ENCODE measurements around the gene MMP10.

MMP10 gene

GRCh38 chr11:102780491-102780918 lies at the start of gene MMP10:
Gene MMP10 (minus strand): TSS chr11:102780628. CDS start chr11:102780591, 37 bp downstream.
- DNase-seq: no peak

GRCh38 chr11:102829316-102830000 lies 49.0 kb upstream of the MMP10 start:
- DNase-seq: no peak

- DNase-seq: no peak
Measured at GRCh38 chr11:102824556-102824955, 44.1 kb upstream of the MMP10 start.

GRCh38 chr11:102819491-102819890 lies 39.1 kb upstream of the MMP10 start:
- DNase-seq: no peak

GRCh38 chr11:102813484-102813883 lies 33.1 kb upstream of the MMP10 start:
- no peak for DNase-seq

- no peak for DNase-seq
Measured at GRCh38 chr11:102812188-102812587, 31.8 kb upstream of the MMP10 start.

GRCh38 chr11:102810950-102811660 lies 30.7 kb upstream of the MMP10 start:
- DNase-seq: no peak

- no peak for DNase-seq
Measured at GRCh38 chr11:102809971-102810370, 29.5 kb upstream of the MMP10 start.

- no peak for DNase-seq
Measured at GRCh38 chr11:102807921-102808320, 27.5 kb upstream of the MMP10 start.

GRCh38 chr11:102806296-102806695 lies 25.9 kb upstream of the MMP10 start:
- DNase-seq: no peak

GRCh38 chr11:102802341-102802740 lies 21.9 kb upstream of the MMP10 start:
- no peak for DNase-seq

GRCh38 chr11:102800767-102801166 lies 20.3 kb upstream of the MMP10 start:
- DNase-seq: no peak

GRCh38 chr11:102799681-102800340 lies 19.4 kb upstream of the MMP10 start:
- DNase-seq: no peak

- DNase-seq: no peak
Measured at GRCh38 chr11:102798012-102798746, 17.8 kb upstream of the MMP10 start, which contains the start of gene MMP1. Gene MMP1 (minus strand): TSS chr11:102798160. CDS start chr11:102798092, 68 bp downstream.

GRCh38 chr11:102794382-102794781 lies 14.0 kb upstream of the MMP10 start:
- DNase-seq: no peak

GRCh38 chr11:102793677-102794290 lies 13.4 kb upstream of the MMP10 start:
- no peak for DNase-seq

GRCh38 chr11:102792604-102793003 lies 12.2 kb upstream of the MMP10 start:
- no peak for DNase-seq

- no peak for DNase-seq
Measured at GRCh38 chr11:102791271-102792036, 11.0 kb upstream of the MMP10 start.

GRCh38 chr11:102788334-102788995 lies 8.0 kb upstream of the MMP10 start:
- DNase-seq: no peak

- DNase-seq: no peak
Measured at GRCh38 chr11:102784380-102784779, 4.0 kb upstream of the MMP10 start.

GRCh38 chr11:102783720-102784119 lies 3.3 kb upstream of the MMP10 start:
- no peak for DNase-seq
